Measurements from ENCODE around the gene INSIG1.

INSIG1 gene

DNA sequence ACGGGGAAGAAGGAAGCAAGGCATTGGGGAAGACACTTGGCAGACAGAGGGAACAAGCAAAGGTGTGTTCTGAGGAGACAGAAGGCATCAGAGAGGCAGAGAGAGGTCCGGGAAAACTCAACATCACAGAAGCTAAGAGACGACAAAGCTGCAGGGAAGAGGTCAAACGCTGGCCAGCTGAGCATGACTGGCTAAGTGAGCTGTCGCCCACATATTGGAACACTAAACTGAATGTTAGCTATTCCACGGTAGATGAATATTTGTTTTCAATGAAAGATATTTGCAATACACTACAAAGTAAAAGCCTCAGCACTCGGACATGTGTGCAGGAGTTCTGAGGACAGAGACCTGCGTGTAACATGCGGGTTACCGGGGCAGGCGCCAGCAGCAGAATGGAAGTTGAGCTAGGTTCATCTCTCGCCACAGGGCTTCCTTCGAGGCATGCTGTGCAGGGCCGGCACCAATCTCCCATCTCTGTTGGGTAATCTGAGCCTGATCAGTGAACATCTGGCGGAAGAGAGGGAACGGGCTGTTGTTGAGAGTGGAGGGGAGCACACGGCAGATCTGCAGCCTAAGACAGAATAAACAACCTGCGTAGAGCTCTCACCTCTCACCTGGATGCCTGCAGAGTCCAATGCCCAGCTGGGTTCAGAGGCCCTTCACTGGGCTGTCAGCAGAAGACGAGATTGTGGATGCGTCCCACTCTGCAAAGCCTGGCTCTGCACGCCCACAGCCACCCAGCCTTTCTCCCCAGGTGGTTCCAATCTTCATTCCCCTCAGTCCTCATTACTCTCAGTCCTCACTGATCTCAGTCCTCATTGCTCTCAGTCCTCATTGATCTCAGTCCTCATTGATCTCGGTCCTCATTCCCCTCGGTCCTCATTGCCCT lies 35.9 kb downstream of the INSIG1 start:
- DNase-seq: peak in 1 of 3 donors; percentile 9

DNA sequence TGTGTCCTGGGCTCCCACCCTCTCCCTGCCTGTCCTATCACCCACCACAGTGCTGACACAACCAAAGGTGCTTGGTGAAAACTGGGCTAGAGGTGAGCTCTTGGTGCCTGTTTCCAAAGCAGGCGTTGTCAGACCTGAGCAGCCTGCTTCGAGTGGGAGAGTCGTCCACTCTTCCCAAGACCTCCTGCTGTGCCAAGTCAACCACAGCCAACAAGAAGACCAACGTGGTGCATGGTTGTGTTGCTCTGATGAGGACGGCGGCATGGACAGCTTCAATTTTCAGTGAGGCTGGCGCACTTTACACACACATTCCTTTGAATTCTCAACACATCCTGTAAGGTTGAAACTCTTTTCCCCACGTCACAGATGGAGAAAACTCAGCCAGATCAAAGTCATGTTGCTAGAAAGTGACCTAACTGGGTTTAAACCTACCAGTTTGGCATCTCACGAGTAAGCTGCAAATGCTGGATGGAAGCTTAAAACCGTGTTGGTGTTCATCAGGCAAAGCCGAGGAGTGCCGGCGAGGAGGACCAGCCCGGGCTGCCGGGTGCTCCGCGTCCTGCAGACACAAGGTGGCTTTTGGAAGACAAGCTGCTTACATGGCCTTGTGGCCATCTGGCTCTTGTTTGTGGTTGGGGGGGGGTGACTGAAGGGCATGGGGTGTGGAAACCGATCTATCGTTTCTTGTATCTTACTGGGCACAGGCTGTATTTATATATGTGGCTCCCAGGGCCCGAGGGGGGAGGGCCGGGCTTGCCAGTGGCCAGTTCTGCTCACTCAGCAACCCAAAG lies 39.3 kb downstream of the INSIG1 start:
- peak in 1 of 3 donors; percentile 8 for DNase-seq

- no peak for DNase-seq
Observed at GRCh38 chr7:155337946-155338631, 40.4 kb downstream of the INSIG1 start.

DNA sequence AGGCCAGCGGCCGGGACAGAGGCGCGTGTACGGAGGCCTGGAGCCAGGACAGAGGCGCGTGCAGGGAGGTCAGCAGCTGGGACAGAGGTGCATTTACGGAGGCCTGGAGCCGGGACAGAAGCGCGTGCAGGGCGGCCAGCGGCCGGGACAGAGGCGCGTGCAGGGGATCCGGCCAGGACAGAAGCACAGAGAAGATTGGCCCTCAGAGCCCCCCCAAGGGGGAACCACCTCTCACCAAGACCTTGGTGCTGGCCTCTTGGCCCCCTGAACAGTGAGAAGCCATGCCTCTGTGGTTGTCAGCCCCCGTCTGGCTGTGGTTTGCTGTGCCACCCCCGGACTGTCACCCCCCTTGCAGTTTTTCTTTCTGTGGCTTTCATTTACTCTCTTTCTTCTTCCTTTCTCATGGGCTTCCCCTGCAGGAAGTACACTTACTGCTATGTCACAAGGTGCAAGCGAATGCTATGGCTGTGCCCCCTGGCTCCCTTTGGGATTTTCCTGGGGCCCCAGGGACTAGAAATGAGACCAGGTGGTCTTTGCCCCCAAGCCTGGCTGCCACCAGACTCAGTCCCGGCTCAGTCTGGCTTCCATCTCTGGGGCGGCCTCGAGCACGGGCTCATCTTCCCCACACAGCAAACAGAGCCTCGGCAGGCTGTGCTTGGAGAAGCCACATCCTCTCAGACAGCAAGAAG lies 41.1 kb downstream of the INSIG1 start:
- DNase-seq: no peak

- no peak for DNase-seq
Observed at GRCh38 chr7:155339474-155339873, 41.8 kb downstream of the INSIG1 start.

GRCh38 chr7:155340071-155340531 lies 42.4 kb downstream of the INSIG1 start:
- no peak for DNase-seq

DNA sequence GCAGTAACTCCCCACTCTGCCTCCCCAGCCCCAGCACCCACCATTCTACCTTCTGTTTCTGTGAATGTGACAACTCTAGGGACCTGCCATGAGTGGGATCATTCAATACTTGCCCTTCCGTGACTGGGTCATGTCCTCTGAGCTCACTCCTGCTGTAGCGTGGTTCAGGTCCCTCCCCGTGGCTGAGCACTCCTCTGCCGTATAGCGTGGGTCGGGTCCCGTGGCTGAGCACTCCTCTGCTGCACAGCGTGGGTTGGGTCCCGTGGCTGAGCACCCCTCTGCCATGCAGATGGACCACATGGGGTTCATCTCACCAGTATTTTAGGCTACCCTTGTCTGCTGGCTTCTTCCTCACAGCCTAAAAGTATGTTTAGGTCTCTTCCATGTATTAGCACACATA lies 43.0 kb downstream of the INSIG1 start:
- peak in 1 of 3 donors; percentile 12 for DNase-seq

DNA sequence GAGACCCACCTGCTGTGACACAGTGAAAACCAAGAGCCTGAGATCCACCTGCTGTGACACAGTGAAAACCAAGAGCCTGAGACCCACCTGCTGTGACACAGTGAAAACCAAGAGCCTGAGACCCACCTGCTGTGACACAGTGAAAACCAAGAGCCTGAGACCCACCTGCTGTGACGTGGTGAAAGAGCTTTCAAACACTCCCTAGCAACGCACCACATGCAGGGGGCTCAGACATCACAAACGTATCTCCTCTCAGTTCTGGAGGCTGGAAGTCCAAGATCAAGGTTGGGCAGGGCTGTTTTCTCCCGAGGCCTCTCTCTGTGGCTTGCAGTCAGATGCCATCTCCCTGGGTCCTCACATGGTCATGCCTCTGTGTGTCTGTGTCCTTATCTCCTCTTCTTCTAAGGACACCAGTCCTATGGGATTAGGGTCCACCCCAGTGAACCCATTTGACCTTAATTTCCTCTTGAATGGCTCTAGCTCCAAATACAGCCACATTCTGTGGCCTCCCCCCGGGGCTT lies 43.8 kb downstream of the INSIG1 start:
- peak in 1 of 3 donors; percentile 18 for DNase-seq

DNA sequence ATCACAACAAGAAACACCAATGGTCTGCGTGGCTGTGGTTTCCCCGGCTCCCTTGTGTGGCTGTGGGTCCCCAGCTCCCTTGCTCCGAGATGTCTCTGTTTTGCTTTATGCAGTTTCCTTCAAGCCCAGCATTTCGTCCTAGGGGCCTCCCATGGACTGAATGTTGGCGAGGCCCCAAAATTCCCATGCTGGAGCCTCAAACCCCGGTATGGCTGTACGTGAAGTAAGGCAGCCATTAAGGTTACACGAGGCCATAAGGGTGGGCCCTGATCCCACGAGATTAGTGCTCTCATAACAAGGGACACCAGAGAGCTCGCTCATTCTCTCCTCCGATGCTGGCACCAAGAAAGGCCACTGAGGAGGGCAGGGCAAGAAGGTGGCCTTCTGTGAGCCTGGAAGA lies 44.6 kb downstream of the INSIG1 start:
- peak in 1 of 3 donors; percentile 15 for DNase-seq

DNA sequence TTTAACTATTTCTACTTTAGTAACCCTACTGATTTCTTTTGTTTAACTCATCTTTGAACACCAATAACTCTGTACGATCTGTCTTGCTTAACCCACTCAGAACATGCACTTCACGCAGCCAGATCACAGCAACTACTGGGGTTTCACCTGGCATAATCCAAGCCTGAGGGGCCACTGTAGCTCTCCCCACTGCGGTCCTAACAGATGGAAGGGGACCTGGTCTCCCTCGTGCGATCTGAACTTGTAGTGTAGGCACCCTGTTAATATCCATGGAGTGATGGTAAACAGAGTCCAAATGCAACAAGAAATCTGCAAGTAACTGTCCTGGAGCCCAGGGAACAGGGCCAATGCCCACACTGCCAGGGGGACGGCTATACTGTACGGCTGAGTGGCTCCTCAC lies 45.5 kb downstream of the INSIG1 start:
- peak in 1 of 3 donors; percentile 14 for DNase-seq

DNA sequence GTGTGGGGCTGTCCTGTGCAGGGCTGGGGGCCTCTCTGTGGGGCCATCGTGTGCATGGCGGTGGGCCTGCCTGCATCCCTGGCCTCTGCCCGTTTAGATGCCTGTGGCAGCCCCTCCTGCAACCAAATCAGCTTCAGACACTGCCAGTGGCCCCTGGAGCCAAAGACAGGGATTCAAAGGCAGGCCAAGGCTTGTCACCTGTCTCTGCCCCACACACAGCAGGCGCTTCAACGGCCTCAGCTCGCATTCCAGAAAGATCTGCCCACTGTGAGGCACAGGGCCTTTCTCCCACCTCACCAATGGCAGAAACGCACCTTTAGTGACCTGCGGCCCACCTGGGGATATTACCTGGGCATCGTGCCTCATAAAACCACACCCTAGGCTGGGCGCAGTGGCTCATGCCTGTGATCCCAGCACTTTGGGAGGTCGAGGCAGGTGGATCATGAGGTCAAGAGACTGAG lies 46.0 kb downstream of the INSIG1 start:
- DNase-seq: peak in 1 of 3 donors; percentile 16

DNA sequence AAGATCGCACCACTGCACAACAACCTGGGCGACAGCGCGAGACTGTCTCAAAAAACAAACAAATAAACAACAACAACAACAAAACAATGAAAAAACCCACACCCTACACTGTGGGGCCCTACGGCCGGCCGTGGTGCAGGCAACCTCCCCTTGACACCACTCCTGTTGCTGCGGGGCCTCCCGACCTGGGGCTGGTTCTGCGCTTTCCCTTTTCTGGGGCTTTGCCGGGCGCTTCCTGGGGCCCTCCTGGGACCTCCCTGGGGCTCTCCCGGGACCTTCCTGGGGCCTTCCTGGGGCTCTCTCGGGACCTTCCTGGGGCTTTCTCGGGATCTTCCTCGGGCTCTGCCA lies 46.6 kb downstream of the INSIG1 start:
- no peak for DNase-seq

DNA sequence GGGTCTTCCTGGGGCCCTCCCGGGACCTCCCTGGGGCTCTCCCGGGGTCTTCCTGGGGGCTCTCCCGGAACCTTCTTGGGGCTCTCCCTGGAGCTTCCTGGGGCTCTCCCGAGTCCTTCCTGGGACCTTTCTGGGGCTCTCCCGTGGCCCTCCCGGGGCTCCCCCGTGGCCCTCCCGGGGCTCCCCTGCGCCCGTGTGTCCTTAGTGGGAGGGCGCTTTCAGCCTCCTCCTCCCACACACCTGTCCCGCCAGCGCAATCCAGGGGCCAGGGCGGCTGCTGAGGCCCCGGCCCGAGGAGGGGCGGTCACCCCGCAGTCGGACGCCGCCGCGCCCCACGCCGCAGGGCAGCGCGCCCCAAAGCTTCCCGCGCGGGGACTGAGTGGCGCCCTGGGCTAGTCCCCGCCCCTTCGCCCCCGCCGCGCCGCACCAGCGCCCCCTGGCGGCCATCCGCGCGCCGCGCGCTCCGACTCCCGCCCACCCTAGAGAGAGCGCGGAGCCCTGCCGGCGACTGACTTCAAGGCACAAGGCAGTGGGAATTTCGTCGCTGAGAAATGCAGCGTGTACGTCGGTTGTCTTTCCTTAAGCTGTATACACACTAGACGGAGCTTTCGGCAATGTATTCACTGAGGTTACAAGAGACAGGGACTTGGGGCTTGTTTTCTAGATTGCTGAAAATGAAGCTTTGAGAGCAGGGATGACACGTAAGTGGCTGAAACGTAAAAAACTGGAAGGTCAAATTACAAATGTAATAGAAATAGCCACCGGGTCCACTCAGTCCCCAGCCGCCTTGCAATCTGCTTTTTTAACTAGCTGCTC lies 47.1 kb downstream of the INSIG1 start:
- peak; percentile 89 to 95 (median 92) for DNase-seq

DNA sequence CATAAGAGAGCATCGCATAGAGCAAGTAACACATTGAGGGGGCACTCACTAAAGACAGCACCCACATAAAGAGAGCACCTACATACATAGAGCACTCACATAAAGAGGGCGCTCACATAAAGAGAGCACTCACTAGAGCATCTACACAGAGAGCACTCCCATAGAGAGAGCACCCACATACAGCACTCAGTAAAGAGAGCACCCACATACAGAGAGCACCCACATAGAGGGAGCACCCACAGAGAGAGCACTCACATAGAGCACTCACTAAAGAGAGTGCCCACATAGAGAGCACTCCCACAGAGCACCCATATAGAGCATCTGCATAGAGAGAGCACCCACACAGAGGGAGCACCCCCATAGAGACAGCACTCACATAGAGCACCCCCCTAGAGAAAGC lies 47.8 kb downstream of the INSIG1 start:
- DNase-seq: no peak

GRCh38 chr7:155346285-155346684 lies 48.6 kb downstream of the INSIG1 start:
- no peak for DNase-seq

DNA sequence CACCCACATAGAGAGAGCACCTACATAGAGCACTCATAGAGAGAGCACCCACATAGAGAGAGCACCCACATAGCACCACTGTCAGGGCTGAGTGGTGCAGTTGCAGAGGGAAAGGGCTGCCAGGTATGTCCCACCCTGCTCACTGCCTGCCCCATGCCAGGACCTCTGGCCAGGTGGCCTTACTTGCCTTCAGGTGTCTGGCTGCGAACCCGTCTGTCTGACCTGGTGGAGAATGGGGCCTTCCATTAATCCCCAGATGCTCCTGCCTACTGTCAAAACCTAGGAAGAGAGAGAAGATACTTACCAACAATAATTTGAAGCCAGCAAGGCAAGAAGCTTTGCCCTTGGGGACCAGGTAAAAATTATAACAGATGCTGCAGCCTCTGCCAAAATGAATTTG lies 51.1 kb downstream of the INSIG1 start:
- no peak for DNase-seq

DNA sequence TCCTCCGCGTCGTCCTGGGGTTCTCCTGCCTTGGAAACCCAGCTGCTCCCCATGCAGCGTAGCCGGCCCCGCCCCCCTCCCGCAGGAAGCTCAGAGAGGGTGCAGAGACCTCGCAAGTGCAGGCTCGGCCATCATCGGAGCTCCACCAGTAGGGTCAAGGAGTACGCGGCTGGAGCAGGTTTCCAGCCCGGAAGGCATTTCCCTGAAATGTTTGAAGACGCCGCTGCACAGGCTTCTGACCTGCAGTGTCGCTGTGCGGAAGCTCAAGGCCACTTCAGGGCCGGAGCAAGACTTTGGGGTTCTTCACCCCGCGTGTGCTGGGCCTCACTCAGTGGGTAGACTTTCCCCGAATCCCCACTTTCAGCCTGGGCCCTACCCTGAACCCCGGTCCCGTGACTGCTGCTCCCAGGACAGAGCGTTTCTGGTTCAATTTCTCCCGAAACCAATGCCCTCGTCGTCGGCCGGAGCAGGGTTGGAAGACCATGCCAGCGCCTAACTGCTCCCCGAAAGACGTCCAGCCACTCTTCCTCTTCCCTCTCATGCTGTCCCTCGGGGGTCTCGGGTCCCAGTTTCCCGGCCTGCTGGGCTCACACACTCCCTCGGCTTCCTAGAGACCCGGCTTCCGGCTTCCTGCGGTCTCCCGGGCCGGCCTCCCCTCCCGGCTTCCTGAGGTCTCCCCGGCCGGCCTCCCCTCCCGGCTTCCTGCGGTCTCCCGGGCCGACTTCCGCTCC lies 52.1 kb downstream of the INSIG1 start:
- no peak for DNase-seq

DNA sequence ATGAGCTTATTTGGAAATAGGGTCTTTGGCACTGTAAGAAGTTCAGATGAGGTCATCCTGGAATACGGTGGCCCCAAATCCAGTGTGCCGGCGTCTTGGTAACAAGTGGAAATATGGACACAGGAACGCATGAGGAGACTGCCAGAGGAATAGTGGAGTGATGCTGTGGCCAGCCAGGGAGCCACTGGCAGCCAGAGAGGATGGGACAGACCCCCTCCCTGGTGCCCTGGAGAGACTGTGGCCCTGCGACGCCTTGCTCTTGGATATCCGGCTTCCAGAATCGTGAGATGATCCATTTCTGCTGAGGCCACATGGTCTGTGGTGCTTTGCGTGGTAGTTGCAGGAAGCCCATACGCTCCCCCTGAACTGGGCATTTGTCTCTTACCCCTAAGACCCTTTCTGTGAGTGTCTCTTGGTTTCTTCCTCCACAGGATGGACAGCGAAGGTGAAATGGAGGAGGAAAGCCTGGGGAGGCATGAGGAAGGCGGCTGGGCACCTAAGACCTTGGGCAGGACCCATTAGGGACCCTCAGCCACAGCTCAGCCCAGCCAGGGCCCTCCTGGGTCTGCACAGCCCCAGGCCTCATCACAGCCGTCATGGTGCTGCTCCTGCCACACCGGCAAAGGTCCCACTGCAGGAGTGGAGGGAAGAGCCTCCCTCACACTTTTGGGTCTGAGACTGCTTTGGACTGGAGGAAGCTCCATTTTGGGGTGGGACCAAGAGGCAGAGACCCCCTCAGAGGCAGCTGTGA lies 53.6 kb downstream of the INSIG1 start:
- no peak for DNase-seq

DNA sequence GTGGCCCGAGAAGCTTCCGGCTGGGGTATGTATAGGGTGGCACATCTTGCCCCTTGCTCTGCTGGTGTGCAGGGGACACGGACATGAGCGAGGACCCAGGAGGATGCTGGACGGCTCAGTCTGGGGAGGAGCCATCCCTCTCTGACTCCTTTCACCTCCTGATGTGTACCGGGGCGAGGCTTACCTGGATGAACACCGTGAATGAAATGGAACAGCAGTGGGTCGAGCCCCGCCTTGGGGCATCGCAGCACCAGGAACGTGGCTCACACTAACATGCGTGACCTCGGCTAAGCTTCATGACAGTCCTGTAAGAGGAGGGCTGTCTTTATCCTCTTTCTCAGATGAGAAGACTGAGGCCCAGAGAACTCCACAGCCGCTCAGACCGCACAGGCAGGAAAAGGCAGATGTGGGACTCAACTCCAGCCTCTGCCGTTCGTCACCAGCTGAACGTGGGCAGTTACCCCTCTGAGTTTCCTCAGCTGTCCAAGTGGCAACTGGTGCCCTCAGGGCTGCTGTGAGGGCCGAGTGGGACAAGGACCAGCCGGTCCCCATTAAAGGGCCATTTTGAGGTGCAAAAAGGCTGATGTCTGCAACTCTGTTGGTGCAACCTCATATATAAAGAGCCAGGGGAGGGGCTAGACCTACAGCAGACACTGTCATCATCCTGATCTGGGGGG lies 54.5 kb downstream of the INSIG1 start:
- DNase-seq: no peak

All from suppressor macrophage treated with lipopolysaccharide for 1 hour (primary cell).